HG02763 (cell line): ENCODE measurements around the gene SEC24A.
"Not testable (repeated sequence)": the region's sequence is repeated elsewhere in the genome, so short reads cannot be mapped to it uniquely, and the experiment has no call there.

Experiments
- ATAC-seq: cut with Tn5 transposase; IDR thresholded peaks from one replicate; pipeline ENCODE4 v1.9.1; 2021; ENCODE audit warnings: mild to moderate bottlenecking, moderate library complexity; ENCODE audit not compliant: unreplicated experiment

SEC24A gene

DNA sequence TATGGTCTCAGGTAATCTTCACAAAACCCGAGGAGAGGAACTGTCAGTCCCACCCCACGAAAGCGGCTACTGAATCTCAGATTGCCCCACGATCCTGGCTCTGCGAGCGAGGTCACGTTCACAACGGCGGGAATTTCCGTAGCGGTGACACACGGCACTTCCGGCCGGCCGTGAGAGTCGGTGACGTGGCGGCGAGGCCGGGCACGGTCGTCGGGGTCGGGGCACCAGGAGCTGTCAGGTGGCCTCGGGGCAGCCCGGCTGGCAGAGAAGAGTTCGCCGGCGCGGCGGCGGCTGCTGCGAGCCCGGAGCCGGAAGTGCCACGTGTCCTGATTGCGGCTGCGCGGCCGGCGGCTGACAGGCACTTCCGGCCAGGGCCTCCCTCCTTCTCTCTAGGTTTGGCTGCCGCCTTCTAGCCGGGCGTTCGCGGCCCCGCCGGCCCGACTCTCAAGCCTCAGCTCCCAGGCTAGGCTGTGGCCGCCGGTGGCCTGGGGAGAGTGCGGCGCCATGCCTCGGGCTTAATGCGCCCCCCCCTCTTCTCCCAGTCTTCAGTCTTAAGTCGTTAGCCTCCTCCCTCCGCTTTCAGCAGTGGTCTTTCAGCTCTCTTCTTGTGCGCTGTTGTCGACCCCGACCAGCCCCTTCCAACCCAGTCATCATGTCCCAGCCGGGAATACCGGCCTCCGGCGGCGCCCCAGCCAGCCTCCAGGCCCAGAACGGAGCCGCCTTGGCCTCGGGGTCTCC, at the start of gene SEC24A:
TSS of gene SEC24A (plus strand) at position 361 of the 738 bp plus-strand sequence. CDS start at position 653, 292 bp downstream.
- peak; percentile 79 for ATAC-seq

DNA sequence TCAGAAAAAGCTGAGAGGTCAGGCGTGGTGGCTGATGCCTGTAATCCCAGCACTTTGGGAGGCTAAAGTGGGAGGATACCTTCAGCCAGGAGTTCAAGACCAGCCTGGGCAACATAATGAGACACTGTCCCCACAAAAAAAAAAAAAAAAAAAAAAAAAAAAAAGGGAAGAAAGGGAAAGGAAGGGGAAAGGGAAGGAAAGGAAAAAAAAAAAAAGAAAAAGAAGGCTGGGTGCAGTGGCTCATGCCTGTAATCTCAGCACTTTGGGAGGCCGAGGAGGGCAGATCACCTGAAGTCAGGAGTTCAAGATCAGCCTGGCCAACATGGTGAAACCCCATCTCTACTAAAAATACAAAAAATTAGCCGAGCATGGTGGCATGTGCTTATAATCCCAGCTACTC, 48.8 kb upstream of the SEC24A start:
- ATAC-seq = not testable (repeated sequence)

DNA sequence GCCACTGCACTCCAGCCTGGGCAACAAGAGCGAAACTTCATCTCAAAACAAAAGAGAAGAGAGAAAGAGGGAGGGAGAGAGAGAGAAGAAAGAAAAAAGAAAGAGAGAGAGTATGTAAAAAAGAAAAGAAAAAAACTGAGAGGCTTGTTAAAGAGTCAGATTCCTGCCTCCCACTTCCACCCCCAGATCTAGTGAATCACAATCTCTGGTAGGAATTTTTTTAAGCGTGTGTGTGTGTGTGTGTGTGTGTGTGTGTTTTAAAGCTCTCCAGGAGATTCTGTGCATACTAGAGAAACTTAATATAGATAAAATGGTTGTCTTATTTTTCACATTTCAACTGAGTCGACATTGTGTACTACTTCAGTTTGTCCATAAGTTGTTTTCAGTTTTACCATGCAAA, 48.0 kb upstream of the SEC24A start:
- no peak for ATAC-seq

DNA sequence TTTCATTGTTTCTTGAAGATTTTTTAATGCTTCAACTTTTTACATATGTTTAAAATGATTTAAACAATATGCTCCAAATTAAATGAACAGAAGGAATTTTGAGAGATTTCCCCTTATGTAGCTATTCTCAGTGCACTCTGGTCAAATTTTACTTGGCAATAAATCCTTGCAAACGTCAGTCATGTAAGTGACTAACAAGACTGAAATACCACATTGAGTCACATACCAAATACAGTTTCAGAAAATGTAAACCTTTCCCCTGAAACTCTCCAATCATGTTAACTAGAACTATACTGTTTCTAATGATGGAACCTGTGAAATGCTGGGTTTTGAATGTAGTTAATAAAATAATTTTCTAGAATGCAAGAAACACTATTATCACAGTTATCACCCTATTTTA, 45.5 kb upstream of the SEC24A start:
- no peak for ATAC-seq

DNA sequence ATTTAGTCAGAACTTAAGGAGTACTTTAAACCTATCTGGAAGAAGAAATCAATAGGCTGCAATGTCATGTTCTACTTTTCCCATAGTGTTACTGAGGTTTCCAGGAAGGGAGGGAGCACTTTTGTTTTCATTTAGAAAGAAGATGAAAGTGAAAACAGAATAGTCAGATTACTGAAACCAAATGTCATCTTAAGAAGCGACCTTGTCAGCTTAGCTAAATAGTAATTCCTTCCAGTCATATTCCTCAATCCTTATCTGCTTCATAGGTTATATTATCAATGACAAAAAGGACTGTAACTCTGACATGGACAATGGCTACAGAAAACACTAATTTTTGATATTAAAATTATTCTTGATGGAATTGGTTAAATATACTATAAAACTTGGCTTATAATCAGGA, 43.7 kb upstream of the SEC24A start:
- ATAC-seq = no peak

DNA sequence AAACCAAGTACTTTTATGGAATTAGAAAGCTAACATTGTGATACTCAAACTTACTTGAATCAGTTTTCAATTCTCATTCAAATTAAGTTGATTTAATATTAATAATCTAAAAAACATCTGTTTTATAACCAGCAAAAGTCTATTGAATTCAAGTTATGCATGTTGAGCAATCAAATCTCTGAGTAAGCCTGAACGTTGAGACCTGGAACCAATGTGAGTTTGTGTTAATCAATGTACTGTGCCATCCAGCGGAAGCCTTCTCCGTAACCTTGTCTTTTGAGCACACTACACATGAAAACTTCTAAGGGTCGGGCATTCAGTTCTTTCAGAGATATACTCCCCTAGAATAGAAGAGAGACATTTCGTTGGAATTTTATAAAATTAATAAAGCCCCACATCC, 41.9 kb upstream of the SEC24A start:
- ATAC-seq = no peak

DNA sequence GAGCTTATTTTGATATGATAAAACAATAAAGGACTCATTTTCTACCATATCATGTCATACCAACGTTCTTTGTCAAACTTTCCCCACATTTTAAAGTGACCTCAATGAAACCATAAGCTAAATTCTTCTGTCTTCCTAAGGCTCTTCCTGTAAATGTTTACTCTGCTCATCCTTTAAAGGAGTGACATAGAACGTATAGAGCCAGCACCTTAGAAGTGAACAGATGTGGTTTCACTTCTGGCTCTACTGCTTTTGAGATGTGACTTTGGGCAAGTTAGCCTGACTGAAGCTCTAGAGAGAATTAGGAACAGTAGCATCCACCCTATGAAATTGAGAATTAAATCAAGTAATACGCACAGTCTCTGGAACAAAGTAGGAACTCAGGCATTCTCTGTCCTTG, 40.0 kb upstream of the SEC24A start:
- no peak for ATAC-seq

DNA sequence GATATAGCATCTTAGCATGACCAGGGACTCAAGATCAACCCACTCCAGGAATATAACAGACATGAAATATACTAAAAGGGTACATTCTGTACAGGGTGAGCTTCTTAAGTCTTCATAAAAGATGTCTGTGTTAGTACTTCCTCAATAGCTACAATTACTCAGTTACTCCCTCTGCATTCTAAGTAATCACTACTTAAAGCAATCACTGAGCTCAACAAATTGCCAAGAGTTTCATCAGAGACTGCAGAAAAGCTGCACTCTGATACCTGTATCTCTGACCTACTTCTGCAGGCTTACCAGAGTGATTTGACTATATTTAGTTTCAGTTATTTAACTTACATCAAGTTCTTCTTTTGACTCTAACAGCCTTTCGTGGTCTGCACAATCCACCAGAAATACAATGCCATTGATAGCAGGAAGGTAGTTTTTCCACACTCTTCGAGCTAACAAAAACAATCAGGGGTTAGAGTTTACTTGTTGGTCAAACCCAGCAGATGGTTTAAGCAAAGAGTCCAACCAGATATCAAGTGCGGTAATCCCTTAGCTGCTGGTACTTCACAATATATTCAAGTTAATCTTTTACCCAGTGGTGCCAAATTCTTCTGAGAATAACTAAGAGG, 39.2 kb upstream of the SEC24A start:
- no peak for ATAC-seq

DNA sequence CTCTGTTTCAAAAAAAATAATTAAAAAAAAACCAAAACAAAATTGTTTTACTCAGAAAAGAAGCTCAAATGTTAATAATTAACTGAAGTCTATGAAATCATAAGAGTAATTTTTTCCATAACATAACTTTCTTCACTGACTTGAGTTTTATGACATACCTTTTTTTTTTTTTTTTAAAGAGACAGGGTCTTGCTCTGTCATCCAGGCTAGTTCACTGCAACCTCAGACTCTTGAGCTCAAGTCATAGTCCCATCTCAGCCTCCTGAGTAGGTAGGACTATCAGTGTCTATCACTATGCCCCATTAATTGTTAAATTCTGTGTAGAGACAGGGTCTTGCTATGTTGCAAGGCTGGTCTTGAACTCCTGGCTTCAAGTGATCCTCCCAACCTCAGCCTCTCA, 37.9 kb upstream of the SEC24A start:
- no peak for ATAC-seq

DNA sequence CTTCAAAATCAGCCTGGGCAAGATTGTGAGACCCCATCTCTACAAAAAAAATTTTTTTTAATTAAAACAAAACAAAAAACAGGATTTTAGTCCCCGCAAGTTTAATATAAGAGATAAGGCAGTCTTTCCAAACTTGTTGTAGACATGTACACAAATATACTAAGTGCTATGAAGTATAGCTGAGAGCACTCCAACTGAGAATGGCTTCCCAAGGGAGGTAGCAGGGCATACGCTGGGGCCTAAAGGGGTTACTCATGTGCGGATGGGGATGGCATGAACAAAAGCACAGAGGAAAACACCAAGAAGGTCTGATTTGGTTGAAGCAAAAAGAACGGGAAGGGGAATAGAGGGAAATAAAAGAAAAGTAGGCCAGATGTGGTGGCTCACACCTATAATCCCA, 37.1 kb upstream of the SEC24A start:
- ATAC-seq = no peak

DNA sequence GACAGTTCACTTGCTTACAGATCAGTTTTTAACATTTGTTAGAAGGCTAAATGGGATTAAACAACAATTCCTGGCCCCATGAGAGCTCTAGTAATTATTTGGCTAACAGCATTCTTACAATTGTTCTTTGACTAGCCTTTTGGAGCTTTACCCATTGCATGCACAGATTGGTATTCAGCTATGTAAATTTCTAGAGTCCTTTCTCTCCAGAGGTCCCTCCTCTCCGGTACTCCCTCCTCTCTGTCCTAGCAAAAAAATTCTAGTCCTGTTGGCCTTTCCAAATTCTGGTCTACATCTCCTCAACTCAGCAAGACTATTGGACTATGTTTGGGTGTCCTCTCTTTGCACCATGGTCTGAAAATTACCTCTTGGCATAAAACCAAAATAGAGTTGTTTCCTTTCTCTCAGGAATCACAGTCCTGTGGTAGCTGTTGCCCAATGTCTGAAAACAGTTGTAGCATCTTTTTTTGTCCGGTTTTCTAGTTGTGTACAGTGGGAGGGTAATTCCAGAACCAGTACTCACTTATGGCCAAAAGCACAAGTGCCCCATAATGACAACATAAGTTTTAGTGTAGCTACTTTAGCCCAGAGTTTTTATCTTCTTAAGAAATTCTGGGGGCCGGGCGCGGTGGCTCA, 34.0 kb upstream of the SEC24A start:
- no peak for ATAC-seq

DNA sequence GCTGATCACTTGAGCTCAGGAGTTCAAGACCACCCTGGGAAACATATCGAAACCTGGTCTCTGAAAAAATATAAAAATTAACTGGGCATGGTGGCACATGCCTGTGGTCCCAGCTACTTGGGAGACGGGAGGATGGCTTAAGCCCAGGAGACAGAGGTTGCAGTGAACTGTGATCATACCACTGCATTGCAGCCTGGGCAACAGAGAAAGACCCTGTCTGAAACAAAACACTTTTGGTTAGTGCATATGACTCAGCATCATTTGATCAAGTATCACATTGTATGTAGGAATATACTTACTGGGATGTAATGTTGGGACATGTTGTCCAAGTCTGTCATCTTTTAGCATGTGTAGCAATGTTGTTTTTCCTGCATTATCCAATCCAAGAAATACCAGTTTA, 28.0 kb upstream of the SEC24A start:
- no peak for ATAC-seq

DNA sequence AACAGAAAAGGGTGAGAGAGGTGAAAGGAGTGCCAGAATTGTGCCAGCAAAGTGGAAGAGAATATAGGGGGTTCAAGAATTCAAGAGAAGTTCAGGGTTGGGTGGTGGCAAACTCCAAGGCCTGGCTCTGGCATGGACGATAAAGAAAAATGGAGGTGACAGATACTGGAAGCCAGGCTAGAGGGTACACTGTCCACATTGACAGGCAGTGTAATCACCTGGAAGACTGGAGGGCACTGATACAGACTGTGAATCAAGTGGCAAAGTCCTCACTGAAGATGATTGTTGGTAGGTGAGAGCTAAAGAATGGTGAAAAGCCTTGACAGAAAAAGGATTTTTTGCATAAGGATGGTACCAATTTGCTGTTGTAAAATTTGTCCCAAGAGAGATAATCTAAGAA, 23.0 kb upstream of the SEC24A start:
- no peak for ATAC-seq

DNA sequence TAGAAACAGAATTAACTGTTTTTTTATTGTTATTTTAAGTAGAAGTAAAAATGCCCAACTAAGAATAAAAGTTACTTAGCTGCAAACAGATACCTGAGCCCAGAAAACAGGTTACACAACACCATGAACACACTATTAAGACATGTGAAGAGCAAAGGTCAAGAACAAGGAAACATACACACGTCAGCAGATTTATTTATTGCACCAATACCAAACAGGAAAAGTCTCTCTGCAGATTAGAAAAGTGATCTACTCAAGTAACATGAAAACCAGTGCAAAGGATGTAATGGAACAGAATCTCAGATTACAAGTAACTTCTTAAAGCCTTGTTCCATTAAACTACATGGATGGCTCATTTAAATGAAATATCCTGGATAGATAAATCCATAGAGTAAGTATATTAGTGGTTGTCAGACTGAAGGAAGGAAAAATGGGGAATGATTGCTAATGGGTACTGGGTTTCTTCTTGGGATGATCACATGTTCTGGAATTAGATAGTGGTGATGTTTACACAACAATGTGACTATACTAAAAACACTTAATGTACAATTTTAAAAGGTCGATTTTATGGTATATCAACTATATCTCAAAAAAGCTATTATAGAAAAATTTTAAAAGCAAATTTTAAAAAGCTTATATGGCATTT, 22.1 kb upstream of the SEC24A start:
- ATAC-seq = no peak

DNA sequence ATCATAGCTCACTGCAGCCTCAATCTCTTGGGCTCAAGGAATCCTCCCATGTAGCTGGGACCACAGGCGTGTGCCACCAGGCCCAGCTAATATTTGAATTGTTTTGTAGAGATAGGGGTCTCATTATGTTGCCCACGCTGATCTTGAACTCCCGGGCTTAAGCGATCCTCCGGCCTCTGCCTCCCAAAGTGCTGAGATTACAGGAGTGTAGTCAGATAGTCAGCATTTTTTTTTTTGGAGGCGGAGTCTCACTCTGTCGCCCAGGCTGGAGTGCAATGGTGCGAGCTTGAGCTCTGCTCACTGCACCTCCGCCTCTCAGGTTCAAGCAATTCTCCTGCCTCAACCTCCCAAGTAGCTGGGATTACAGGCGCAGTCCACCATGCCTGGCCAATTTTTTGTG, 14.4 kb upstream of the SEC24A start:
- ATAC-seq = no peak

DNA sequence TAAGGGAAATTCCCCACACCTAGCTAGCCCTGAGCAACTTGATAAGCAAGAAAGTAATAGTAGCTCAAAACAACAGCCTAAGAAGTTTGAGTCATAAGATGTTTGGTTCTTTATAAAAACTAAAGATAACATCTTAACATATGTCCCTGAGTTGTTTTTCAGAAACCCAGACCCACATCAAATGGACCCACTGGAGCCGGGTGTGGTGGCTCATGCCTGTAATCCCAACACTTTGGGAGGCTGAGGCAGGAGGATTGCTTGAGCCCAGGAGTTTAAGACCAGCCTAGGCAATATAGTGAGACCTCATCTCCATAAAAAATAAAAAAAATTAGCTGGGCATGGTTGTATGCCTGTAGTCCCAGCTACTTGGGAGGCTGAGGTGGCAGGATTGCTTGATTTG, 13.2 kb upstream of the SEC24A start:
- ATAC-seq = not testable (repeated sequence)

DNA sequence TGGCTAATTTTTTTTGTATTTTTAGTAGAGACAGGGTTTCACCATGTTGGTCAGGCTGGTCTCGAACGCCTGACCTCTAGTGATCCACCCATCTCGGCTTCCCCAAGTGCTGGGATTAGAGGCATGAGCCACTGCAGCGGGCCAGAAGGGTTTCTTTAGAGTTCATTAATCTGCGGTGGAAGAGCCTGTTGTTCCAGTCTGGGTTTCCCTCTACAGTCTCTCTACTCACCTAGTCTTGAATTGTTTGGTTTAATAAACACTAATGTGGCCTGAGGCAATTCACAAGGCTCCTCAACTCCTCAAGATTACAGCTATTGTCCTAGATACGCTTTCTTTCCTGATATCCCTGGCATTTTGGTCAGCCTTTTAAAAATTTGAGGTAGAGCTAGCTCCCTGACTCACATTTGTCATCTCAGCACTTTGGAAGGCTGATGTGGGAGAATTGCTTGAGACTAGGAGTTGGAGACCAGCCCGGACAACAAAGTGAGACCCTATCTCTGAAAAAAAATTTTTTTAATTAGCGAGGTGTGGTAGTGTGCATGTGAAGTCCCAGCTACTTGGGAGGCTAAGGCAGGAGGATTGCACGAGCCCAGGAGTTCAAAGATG, 11.4 kb upstream of the SEC24A start:
- no peak for ATAC-seq

DNA sequence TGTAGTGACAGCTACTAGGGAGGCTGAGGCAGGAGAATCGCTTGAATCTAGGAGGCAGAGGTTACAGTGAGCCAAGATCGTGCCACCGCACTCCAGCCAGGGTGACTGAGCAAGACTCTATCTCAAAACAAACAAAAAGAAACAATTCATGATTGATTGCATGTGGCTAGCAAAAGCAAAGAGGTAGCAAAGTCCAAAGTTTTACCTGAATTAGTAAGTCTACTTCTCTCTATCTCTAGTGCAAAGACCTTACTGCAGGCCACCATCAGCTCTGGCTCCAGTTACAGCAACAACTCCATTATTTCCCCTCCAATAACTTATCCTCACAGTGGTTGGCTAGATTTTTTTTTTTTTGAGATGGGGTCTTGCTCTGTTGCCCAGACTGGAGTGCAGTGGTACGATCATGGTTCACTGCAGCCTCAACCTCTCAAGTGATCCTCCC, 9.8 kb upstream of the SEC24A start:
- ATAC-seq = no peak

DNA sequence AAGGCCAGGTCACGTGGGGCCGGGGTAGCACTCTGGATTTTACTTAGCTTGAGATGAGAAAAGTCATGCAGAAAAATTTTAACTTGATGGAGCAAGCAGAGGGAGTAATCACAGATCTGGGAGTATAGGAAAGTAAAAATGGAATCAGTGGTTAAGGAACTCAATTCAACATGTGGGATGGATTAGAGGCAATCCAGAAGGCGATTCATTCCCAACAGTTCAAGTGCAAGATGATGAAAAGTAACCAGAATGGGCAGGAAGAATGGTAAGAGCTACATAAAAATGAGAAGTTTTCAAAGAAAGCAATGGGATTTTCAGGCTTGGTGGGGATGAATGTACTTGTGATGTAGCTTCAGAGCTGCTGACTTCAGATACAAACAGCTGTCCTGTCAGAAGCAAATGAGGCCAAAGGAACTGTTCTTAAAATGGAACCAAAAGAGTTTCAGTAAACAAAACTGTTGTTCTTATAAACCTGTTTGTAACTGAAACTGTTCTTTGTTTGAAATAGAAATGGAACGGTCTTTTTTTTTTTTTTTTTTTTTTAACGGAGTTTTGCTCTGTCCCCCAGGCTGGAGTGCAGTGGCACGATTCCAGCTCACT, 5.6 kb upstream of the SEC24A start:
- ATAC-seq = no peak

DNA sequence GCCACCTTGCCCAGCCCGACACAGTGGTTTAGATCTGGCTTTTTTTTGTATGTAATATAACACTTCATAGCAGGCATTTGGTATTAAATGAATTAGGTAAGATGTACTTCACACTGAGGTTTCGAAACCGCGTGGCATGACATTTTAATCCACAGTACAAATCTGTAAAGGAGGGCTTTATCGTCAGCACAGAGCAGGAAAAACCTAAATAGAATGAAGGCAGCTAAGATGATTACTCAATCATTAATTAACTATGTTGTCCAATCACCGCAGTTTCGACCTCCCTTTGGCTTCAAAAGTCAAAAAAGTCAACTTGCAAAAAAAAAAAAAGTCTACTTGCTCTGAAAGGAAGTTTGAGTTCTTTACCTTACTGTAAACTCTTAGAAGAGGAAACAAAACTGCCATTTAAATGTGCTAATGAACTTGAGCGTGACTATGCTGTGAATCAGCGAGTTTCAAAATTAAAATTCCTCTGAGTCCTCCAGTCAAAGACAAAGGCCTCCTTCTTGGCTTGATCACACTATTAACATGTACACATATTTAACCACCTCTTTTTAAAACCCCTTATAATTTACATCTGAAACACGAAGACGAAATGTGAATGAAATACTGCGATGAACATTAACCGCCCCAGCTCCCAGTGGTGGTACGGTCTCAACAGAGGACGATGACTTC, 698 bp upstream of the SEC24A start:
- peak; percentile 31 for ATAC-seq
